CD4-positive, alpha-beta T cell (primary cell): ENCODE data around the gene PNMA3. TPM values are rescaled to one million over a fixed set of nuclear protein-coding genes. Genes with fewer than 3 reads are reported as not detected.

ENCODE experiments used
- ATAC-seq: fragments of 200-7000 bp; cut with Tn5 transposase; one replicate; pipeline ENCODE4 v1.10.0; 2022; ENCODE audit warnings: mild to moderate bottlenecking; ENCODE audit not compliant: poor library complexity
- CTCF ChIA-PET: fragments of 350-600 bp; sonication (Branson Sonifier 250); formaldehyde crosslinking; loops from one replicate; lab custom pipeline; 2021; ENCODE audit warnings: antibody characterized with exemption, inconsistent platforms; lab: Charles Lee
- POLR2A ChIA-PET: fragments of 350-600 bp; sonication (Branson Sonifier 250); formaldehyde crosslinking; loops from one replicate; lab custom pipeline; 2021; ENCODE audit warnings: antibody characterized with exemption, inconsistent platforms; lab: Charles Lee
- DNase-seq, 14 experiments: peaks; one replicate each; pipeline ENCODE4 v3.0.0-alpha.2; 2013 to 2020; ENCODE audit warnings: mixed read lengths in 2 of 14
- H3K27ac ChIP-seq, 2 donors: one replicate each; pipeline versions ENCODE4 v1.5.1 to v1.7.0; 2013; ENCODE audit warnings: low read length in 2 of 2, low read depth in 1 of 2, mild to moderate bottlenecking in 1 of 2
- H3K27me3 ChIP-seq, 2 experiments: 1 replicate in 1 of 2; 2 replicates in 1 of 2; pipeline versions ENCODE4 v1.6.1 to v1.7.0; 2013; ENCODE audit warnings: low read length in 2 of 2, control low read depth in 1 of 2, mild to moderate bottlenecking in 1 of 2, moderate library complexity in 1 of 2; ENCODE audit not compliant: insufficient read depth in 2 of 2, control insufficient read depth in 1 of 2
- H3K36me3 ChIP-seq: one replicate; pipeline ENCODE4 v1.6.1; 2013; ENCODE audit warnings: low read length, control low read depth; ENCODE audit not compliant: insufficient read depth
- H3K4me1 ChIP-seq: one replicate; pipeline ENCODE4 v1.6.1; 2013; ENCODE audit warnings: low read length, control low read depth; ENCODE audit not compliant: insufficient read depth
- H3K4me3 ChIP-seq: one replicate; pipeline ENCODE4 v1.5.1; 2013; ENCODE audit warnings: mild to moderate bottlenecking, low read length, moderate library complexity
- H3K9me3 ChIP-seq, 2 experiments: 1 replicate in 1 of 2; 2 replicates in 1 of 2; pipeline versions ENCODE4 v1.6.1 to v1.7.0; 2013; ENCODE audit warnings: low read length in 2 of 2, mild to moderate bottlenecking in 2 of 2, control low read depth in 1 of 2, moderate library complexity in 1 of 2; ENCODE audit not compliant: control insufficient read depth in 1 of 2, insufficient read depth in 1 of 2
- H3K27ac Mint-ChIP-seq: one replicate; pipeline ENCODE4 v1.8.0; 2020; ENCODE audit warnings: mixed read lengths
- H3K27me3 Mint-ChIP-seq: one replicate; pipeline ENCODE4 v1.8.0; 2021; ENCODE audit warnings: mixed read lengths
- H3K36me3 Mint-ChIP-seq: one replicate; pipeline ENCODE4 v1.8.0; 2021; ENCODE audit warnings: low read depth, mixed read lengths
- H3K4me1 Mint-ChIP-seq: one replicate; pipeline ENCODE4 v1.8.0; 2021; ENCODE audit warnings: low read depth, mixed read lengths
- H3K4me3 Mint-ChIP-seq: one replicate; pipeline ENCODE4 v1.8.0; 2020; ENCODE audit warnings: mild to moderate bottlenecking, mixed read lengths
- H3K9me3 Mint-ChIP-seq: one replicate; pipeline ENCODE4 v1.8.0; 2020; ENCODE audit warnings: mixed read lengths
- CTCF ChIP-seq: fragments of 200-600 bp; IDR thresholded peaks from one replicate; pipeline ENCODE4 v1.8.0; 2022; ENCODE audit warnings: antibody characterized with exemption, mild to moderate bottlenecking
- intact Hi-C, 2 experiments: fragments of 100-400 bp; cut with DNase I in 1 of 2; cut with micrococcal nuclease in 1 of 2; formaldehyde crosslinking; loops; one replicate each; pipeline versions ENCODE4 v1.15.1 to v1.9.0; 2023 to 2025; cut with DNase I, micrococcal nuclease
- total RNA-seq, 174 experiments: library from RNA in 2 of 174; stranded (reverse) in 2 of 174; gene quantifications; one replicate each; pipeline ENCODE4 v1.2.3 and lab custom pipeline; 2021 to 2026

Gene PNMA3
- total RNA-seq, 2 experiments from 2014 or later: 2.5 to 2.6 TPM

GRCh38 chrX:153057281-153057680, 1.0 kb downstream of the PNMA3 start:
- Histone ChIP-seq H3K27ac (no peak overlapping the region), H3K4me1 (no peaks in the 10 kb centered on the region), H3K4me3 (no peak overlapping the region), H3K9me3 (no peaks in the 10 kb centered on the region), H3K27me3 (no peaks in the 10 kb centered on the region), H3K36me3 (no peaks in the 10 kb centered on the region)
- intact Hi-C loops: no loop called here
- ATAC-seq (no peak), DNase-seq (no peak)
- TF ChIP-seq CTCF: no peak
- CTCF ChIA-PET: no interaction called here
- Mint-ChIP-seq H3K4me1 (no peaks in the 10 kb centered on the region), H3K27ac (no peak overlapping the region), H3K27me3 (peaks cover 5% of the 10 kb centered on the region), H3K36me3 (no peaks in the 10 kb centered on the region), H3K9me3 (no peaks in the 10 kb centered on the region), H3K4me3 (no peak overlapping the region)
- POLR2A ChIA-PET: no interaction called here

- Histone ChIP-seq H3K27ac (no peak overlapping the region), H3K27me3 (no peaks in the 10 kb centered on the region), H3K4me3 (no peak overlapping the region), H3K4me1 (no peaks in the 10 kb centered on the region), H3K9me3 (no peaks in the 10 kb centered on the region), H3K36me3 (no peaks in the 10 kb centered on the region)
- no peak for DNase-seq
- H3K27ac Mint-ChIP-seq: no peak overlapping the region
- peaks cover 5% of the 10 kb centered on the region for H3K27me3 Mint-ChIP-seq
- no peak for TF ChIP-seq CTCF
- CTCF ChIA-PET: no interaction called here
- POLR2A ChIA-PET: no interaction called here
- H3K9me3 Mint-ChIP-seq: no peaks in the 10 kb centered on the region
- ATAC-seq: no peak
- no peaks in the 10 kb centered on the region for H3K4me1 Mint-ChIP-seq
- intact Hi-C loops: no loop called here
- H3K4me3 Mint-ChIP-seq: no peak overlapping the region
- no peaks in the 10 kb centered on the region for H3K36me3 Mint-ChIP-seq
Observed at GRCh38 chrX:153059191-153060094, 3.2 kb downstream of the PNMA3 start.

GRCh38 chrX:153060095-153060445, 3.8 kb downstream of the PNMA3 start:
- Mint-ChIP-seq H3K36me3 (no peaks in the 10 kb centered on the region), H3K4me1 (no peaks in the 10 kb centered on the region), H3K9me3 (no peaks in the 10 kb centered on the region), H3K27me3 (peaks cover 5% of the 10 kb centered on the region), H3K4me3 (no peak overlapping the region), H3K27ac (no peak overlapping the region)
- ATAC-seq: no peak
- Histone ChIP-seq H3K36me3 (no peaks in the 10 kb centered on the region), H3K27ac (no peak overlapping the region), H3K9me3 (no peaks in the 10 kb centered on the region), H3K4me3 (no peak overlapping the region), H3K27me3 (no peaks in the 10 kb centered on the region), H3K4me1 (no peaks in the 10 kb centered on the region)
- no peak for DNase-seq
- CTCF ChIA-PET: no interaction called here
- POLR2A ChIA-PET: no interaction called here
- TF ChIP-seq CTCF: no peak
- intact Hi-C loops: no loop called here
